Lower leg skin (tissue), 4 donors: ENCODE measurements around the gene RELL2. TPM values are rescaled to one million over a fixed set of nuclear protein-coding genes. Genes with fewer than 3 reads are reported as not detected.
"Not testable (repeated sequence)": the region's sequence is repeated elsewhere in the genome, so short reads cannot be mapped to it uniquely, and the experiment has no call there.

ENCODE experiments used
- DNase-seq, 2 donors: peaks; one replicate each; pipeline ENCODE4 v3.0.0-alpha.2; 2019; ENCODE audit warnings: low spot score in 2 of 2
- H3K4me3 ChIP-seq: fragments of 200-600 bp; sonication (generic); 2 replicates; pipeline ENCODE4 v1.5.1; 2017; ENCODE audit warnings: mild to moderate bottlenecking, low read depth; ENCODE audit not compliant: poor library complexity, severe bottlenecking
- CTCF ChIP-seq, 3 donors: fragments of 450-650 bp; IDR thresholded peaks; one replicate each; pipeline ENCODE4 v1.5.1; 2016; ENCODE audit warnings: antibody characterized with exemption in 3 of 3, mild to moderate bottlenecking in 3 of 3, moderate library complexity in 2 of 3
- POLR2A ChIP-seq, 2 donors: fragments of 450-650 bp; IDR thresholded peaks; one replicate each; pipeline ENCODE4 v1.6.1; 2016 to 2017; ENCODE audit warnings: antibody characterized with exemption in 2 of 2, mild to moderate bottlenecking in 1 of 2, moderate library complexity in 1 of 2
- WGBS, 2 donors: methylation state at CpG; one replicate each; pipeline ENCODE4 v1.1.5; 2018; 5-methylcytosine and 5-hydroxymethylcytosine counted together
- intact Hi-C: fragments of 100-400 bp; cut with DNase I; formaldehyde crosslinking; loops from one replicate; pipeline ENCODE4 v1.15.0; 2023; ENCODE audit warnings: low total_unique reads
- total RNA-seq, 4 donors: library from RNA; depleted of rRNA; stranded (reverse); fragments of >200 nt; gene quantifications; one replicate each; pipeline ENCODE4 v1.1.0, GENCODE V29; 2016

The RELL2 gene
- total RNA-seq, 4 donors from 2014 or later = 5.9 to 11.4 (median 9.0) TPM

- 65 to 83% methylated on average over 1 of the region's 1 CpG for WGBS, 2 donors
- no peak for TF ChIP-seq POLR2A (IDR thresholded peaks at IDR 0.05)
- TF ChIP-seq CTCF (IDR thresholded peaks at IDR 0.05) = no peak
- intact Hi-C loops = no loop called here
- DNase-seq = no peak
- H3K4me3 ChIP-seq = no peak overlapping the region
These were observed 28.2 kb upstream of the RELL2 start for GRCh38 chr5:141608557-141608956.

GRCh38 chr5:141609044-141609443 is 27.8 kb upstream of the RELL2 start:
- WGBS, 2 donors = 91% methylated on average over 3 of the region's 3 CpGs
- no peak for DNase-seq
- TF ChIP-seq CTCF (IDR thresholded peaks at IDR 0.05) (no peak), POLR2A (IDR thresholded peaks at IDR 0.05) (no peak)
- no peak overlapping the region for H3K4me3 ChIP-seq
- intact Hi-C loops = no loop called here

- H3K4me3 ChIP-seq, intact Hi-C loops, DNase-seq: not testable (repeated sequence)
- WGBS, 2 donors = 98 to 99% methylated on average over 7 of the region's 7 CpGs
These were observed 26.9 kb upstream of the RELL2 start for GRCh38 chr5:141609921-141610320.

GRCh38 chr5:141611289-141611688 is 25.5 kb upstream of the RELL2 start:
- intact Hi-C loops = no loop called here
- H3K4me3 ChIP-seq = no peak overlapping the region
- DNase-seq = no peak
- 76 to 78% methylated on average over 3 of the region's 3 CpGs for WGBS, 2 donors
- TF ChIP-seq POLR2A (IDR thresholded peaks at IDR 0.05) = no peak
- TF ChIP-seq CTCF (IDR thresholded peaks at IDR 0.05) = no peak

GRCh38 chr5:141613344-141613743 is 23.5 kb upstream of the RELL2 start:
- DNase-seq = no peak
- no peak for TF ChIP-seq CTCF (IDR thresholded peaks at IDR 0.05)
- no peak for TF ChIP-seq POLR2A (IDR thresholded peaks at IDR 0.05)
- intact Hi-C loops = no loop called here
- no peak overlapping the region for H3K4me3 ChIP-seq

GRCh38 chr5:141615991-141616720 is 20.6 kb upstream of the RELL2 start:
- no peak overlapping the region for H3K4me3 ChIP-seq
- DNase-seq = peak in 1 of 2 donors; percentile 62
- WGBS, 2 donors = 73% methylated on average over 9 of the region's 9 CpGs
- intact Hi-C loops = no loop called here
- TF ChIP-seq POLR2A (IDR thresholded peaks at IDR 0.05) = no peak
- TF ChIP-seq CTCF (IDR thresholded peaks at IDR 0.05) = no peak
